Osteoblast (primary cell): ENCODE results near the gene NHLH2. TPM values are rescaled to one million over a fixed set of nuclear protein-coding genes. Genes with fewer than 3 reads are reported as not detected.

Experiments
- DNase-seq: peaks from one replicate; pipeline ENCODE4 v3.0.0; 2011; ENCODE audit warnings: low spot score, mixed read lengths; ENCODE audit not compliant: insufficient read length; ENCODE audit errors: missing footprints
- H2AFZ ChIP-seq: 2 replicates; pipeline ENCODE4 v1.6.0; 2011; ENCODE audit warnings: mild to moderate bottlenecking, low read length
- H3K27ac ChIP-seq: 2 replicates; pipeline ENCODE4 v1.5.1; 2011; ENCODE audit warnings: mild to moderate bottlenecking, low read depth, low read length, moderate library complexity
- H3K27me3 ChIP-seq: 2 replicates; pipeline ENCODE4 v1.6.0; 2012; ENCODE audit warnings: mild to moderate bottlenecking, control low read depth, inconsistent platforms, low read length, moderate library complexity; ENCODE audit not compliant: insufficient read depth
- H3K36me3 ChIP-seq: 2 replicates; pipeline ENCODE4 v1.5.1; 2011; ENCODE audit warnings: mild to moderate bottlenecking, low read length, control low read depth, moderate library complexity; ENCODE audit not compliant: insufficient read depth
- H3K4me1 ChIP-seq: 2 replicates; pipeline ENCODE4 v1.5.1; 2011; ENCODE audit warnings: mild to moderate bottlenecking, low read length, control low read depth, moderate library complexity; ENCODE audit not compliant: insufficient read depth
- H3K4me2 ChIP-seq: 2 replicates; pipeline ENCODE4 v1.6.0; 2011; ENCODE audit warnings: mild to moderate bottlenecking, low read length; ENCODE audit not compliant: insufficient read depth
- H3K4me3 ChIP-seq: fragments of 200-600 bp; sonication (generic); 3 replicates; pipeline ENCODE4 v1.5.1; 2012; ENCODE audit warnings: mild to moderate bottlenecking, low read length, inconsistent platforms; ENCODE audit not compliant: insufficient read depth
- H3K79me2 ChIP-seq: 2 replicates; pipeline ENCODE4 v1.6.0; 2012; ENCODE audit warnings: mild to moderate bottlenecking, low read length, control low read depth, inconsistent platforms; ENCODE audit not compliant: insufficient read depth
- H3K9me3 ChIP-seq: 2 replicates; pipeline ENCODE4 v1.5.1; 2011; ENCODE audit warnings: low read depth, low read length, control low read depth
- H4K20me1 ChIP-seq: 2 replicates; pipeline ENCODE4 v1.6.0; 2012; ENCODE audit warnings: mild to moderate bottlenecking, low read length, control low read depth; ENCODE audit not compliant: insufficient read depth
- total RNA-seq: library from RNA; depleted of rRNA; stranded (reverse); fragments of >200 nt; gene quantifications from 2 replicates; pipeline ENCODE4 v1.2.3, GENCODE V29; 2012
- TF ChIP-seq, protein P1 (sequence below): IDR thresholded peaks from 2 replicates; pipeline ENCODE4 v1.5.1; 2011; ENCODE audit warnings: mild to moderate bottlenecking, low read depth, low read length, moderate library complexity; ENCODE audit errors: extremely low read depth

NHLH2 gene
- total RNA-seq, 1 donor = not detected

GRCh38 chr1:115827452-115828044 is 13.4 kb downstream of the NHLH2 start:
- TF ChIP-seq, protein P1, sequence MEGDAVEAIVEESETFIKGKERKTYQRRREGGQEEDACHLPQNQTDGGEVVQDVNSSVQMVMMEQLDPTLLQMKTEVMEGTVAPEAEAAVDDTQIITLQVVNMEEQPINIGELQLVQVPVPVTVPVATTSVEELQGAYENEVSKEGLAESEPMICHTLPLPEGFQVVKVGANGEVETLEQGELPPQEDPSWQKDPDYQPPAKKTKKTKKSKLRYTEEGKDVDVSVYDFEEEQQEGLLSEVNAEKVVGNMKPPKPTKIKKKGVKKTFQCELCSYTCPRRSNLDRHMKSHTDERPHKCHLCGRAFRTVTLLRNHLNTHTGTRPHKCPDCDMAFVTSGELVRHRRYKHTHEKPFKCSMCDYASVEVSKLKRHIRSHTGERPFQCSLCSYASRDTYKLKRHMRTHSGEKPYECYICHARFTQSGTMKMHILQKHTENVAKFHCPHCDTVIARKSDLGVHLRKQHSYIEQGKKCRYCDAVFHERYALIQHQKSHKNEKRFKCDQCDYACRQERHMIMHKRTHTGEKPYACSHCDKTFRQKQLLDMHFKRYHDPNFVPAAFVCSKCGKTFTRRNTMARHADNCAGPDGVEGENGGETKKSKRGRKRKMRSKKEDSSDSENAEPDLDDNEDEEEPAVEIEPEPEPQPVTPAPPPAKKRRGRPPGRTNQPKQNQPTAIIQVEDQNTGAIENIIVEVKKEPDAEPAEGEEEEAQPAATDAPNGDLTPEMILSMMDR = no peak
- Histone ChIP-seq H3K27me3 (peaks cover 34% of the 10 kb centered on the region), H4K20me1 (no peaks in the 10 kb centered on the region), H3K36me3 (no peaks in the 10 kb centered on the region), H3K27ac (no peak overlapping the region), H3K9me3 (no peaks in the 10 kb centered on the region), H2AFZ (no peak overlapping the region), H3K4me1 (peaks cover 10% of the 10 kb centered on the region), H3K4me3 (no peak overlapping the region), H3K4me2 (no peak overlapping the region), H3K79me2 (no peaks in the 10 kb centered on the region)
- peak; percentile 31 for DNase-seq

- Histone ChIP-seq H3K4me2 (no peak overlapping the region), H3K27ac (no peak overlapping the region), H3K4me3 (no peak overlapping the region), H4K20me1 (no peaks in the 10 kb centered on the region), H3K4me1 (peaks cover 10% of the 10 kb centered on the region), H2AFZ (no peak overlapping the region), H3K36me3 (no peaks in the 10 kb centered on the region), H3K27me3 (peaks cover 34% of the 10 kb centered on the region), H3K9me3 (no peaks in the 10 kb centered on the region), H3K79me2 (no peaks in the 10 kb centered on the region)
- TF ChIP-seq, protein P1 = no peak
- DNase-seq = peak; percentile 6
Observed at GRCh38 chr1:115826628-115827027, 14.3 kb downstream of the NHLH2 start.

- H4K20me1 ChIP-seq = no peaks in the 10 kb centered on the region
- peaks cover 20% of the 10 kb centered on the region for H3K27me3 ChIP-seq
- no peak overlapping the region for H3K4me3 ChIP-seq
- no peaks in the 10 kb centered on the region for H3K36me3 ChIP-seq
- TF ChIP-seq, protein P1 = no peak
- H3K4me2 ChIP-seq = no peak overlapping the region
- H3K9me3 ChIP-seq = no peaks in the 10 kb centered on the region
- no peak overlapping the region for H2AFZ ChIP-seq
- no peak overlapping the region for H3K27ac ChIP-seq
- H3K4me1 ChIP-seq = no peaks in the 10 kb centered on the region
- no peaks in the 10 kb centered on the region for H3K79me2 ChIP-seq
- no peak for DNase-seq
Observed at GRCh38 chr1:115822117-115822516, 18.8 kb downstream of the NHLH2 start.

DNA sequence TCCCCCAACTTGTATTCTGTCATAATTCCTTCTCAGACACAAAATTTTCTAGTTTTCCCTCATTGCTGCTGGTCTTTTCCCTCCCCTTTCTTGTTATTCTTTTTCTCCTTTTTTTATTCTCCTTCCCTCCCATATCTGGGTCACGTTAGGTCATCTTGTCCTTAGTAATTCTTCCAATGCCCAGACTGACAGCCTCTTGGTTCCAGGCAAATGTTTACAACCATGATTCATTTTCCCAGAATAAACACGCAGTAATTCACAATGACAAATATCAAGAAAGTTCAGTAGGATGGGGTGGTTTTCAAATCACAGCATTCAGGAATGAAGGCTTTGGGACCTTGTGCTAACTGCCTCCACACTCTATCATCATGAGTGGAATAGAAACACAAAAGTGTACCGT is 25.2 kb downstream of the NHLH2 start:
- Histone ChIP-seq H3K79me2 (no peaks in the 10 kb centered on the region), H4K20me1 (no peaks in the 10 kb centered on the region), H3K4me2 (no peak overlapping the region), H3K4me1 (no peaks in the 10 kb centered on the region), H3K9me3 (no peaks in the 10 kb centered on the region), H3K36me3 (no peaks in the 10 kb centered on the region), H3K4me3 (no peak overlapping the region), H2AFZ (no peak overlapping the region), H3K27ac (no peak overlapping the region), H3K27me3 (peaks cover 10% of the 10 kb centered on the region)
- TF ChIP-seq, protein P1 = no peak
- DNase-seq = peak; percentile 3
